Activated CD8-positive, alpha-beta T cell treated with anti-CD3 and anti-CD28 coated beads, Interleukin-2, amount 10 ng/mL, durations not matched to agents 7 days and 5 days (primary cell): Measurements from ENCODE around the gene TMEM181. TPM values are rescaled to one million over a fixed set of nuclear protein-coding genes. Genes with fewer than 3 reads are reported as not detected.

Source experiments
- ATAC-seq: fragments of 150-1000 bp; cut with Tn5 transposase; one replicate; pipeline ENCODE4 v1.10.0; 2021; ENCODE audit warnings: moderate library complexity
- CTCF ChIA-PET: fragments of 350-600 bp; sonication (Branson Sonifier 250); formaldehyde crosslinking; loops from one replicate; lab custom pipeline; 2021; ENCODE audit warnings: antibody characterized with exemption; lab: Charles Lee
- POLR2A ChIA-PET: fragments of 350-600 bp; sonication (Branson Sonifier 250); formaldehyde crosslinking; loops from one replicate; lab custom pipeline; 2021; ENCODE audit warnings: antibody characterized with exemption; lab: Charles Lee
- DNase-seq: peaks from one replicate; pipeline ENCODE4 v3.0.0-alpha.2; 2020
- H3K27ac Mint-ChIP-seq: one replicate; pipeline ENCODE4 v1.8.0; 2021; ENCODE audit warnings: mild to moderate bottlenecking, mixed read lengths
- H3K27me3 Mint-ChIP-seq: one replicate; pipeline ENCODE4 v1.8.0; 2021; ENCODE audit warnings: low read depth, mixed read lengths
- H3K36me3 Mint-ChIP-seq: one replicate; pipeline ENCODE4 v1.8.0; 2021; ENCODE audit warnings: low read depth, mixed read lengths
- H3K4me1 Mint-ChIP-seq: one replicate; pipeline ENCODE4 v1.8.0; 2021; ENCODE audit warnings: low read depth, mixed read lengths
- H3K4me3 Mint-ChIP-seq: one replicate; pipeline ENCODE4 v1.8.0; 2021; ENCODE audit warnings: mild to moderate bottlenecking, mixed read lengths
- H3K9me3 Mint-ChIP-seq: one replicate; pipeline ENCODE4 v1.8.0; 2022; ENCODE audit warnings: mixed read lengths; ENCODE audit not compliant: insufficient read depth
- total RNA-seq, 2 experiments: library from RNA; stranded (reverse); gene quantifications; one replicate each; pipeline ENCODE4 v1.2.3, GENCODE V29; 2021

Gene TMEM181
- total RNA-seq, 2 experiments from 2014 or later: 15.0 to 15.2 TPM

GRCh38 chr6:158565482-158566040, 5.7 kb downstream of the TMEM181 start:
- Mint-ChIP-seq H3K4me3 (no peak overlapping the region), H3K4me1 (peaks cover 81% of the 10 kb centered on the region), H3K9me3 (no peaks in the 10 kb centered on the region), H3K27me3 (no peaks in the 10 kb centered on the region), H3K27ac (peak overlapping the region; percentile 98), H3K36me3 (peaks cover 41% of the 10 kb centered on the region)
- CTCF ChIA-PET: interaction anchor here (1.1 to 1.4 kb wide), 2 partner anchors 96 to 351 kb away, joined by 3 to 4 read pairs; no protein-coding TSS in a partner anchor
- ATAC-seq (no peak), DNase-seq (no peak)
- POLR2A ChIA-PET: no interaction called here

- ChIA-PET CTCF (no interaction called here), POLR2A (interaction anchor here (0.6 kb wide), 1 partner anchor 31 kb away, joined by 3 read pairs; no protein-coding TSS in a partner anchor)
- peaks cover 41% of the 10 kb centered on the region for H3K36me3 Mint-ChIP-seq
- no peak overlapping the region for H3K4me3 Mint-ChIP-seq
- no peaks in the 10 kb centered on the region for H3K9me3 Mint-ChIP-seq
- no peak for ATAC-seq
- no peak for DNase-seq
- H3K27me3 Mint-ChIP-seq: no peaks in the 10 kb centered on the region
- H3K27ac Mint-ChIP-seq: peak overlapping the region; percentile 98
- H3K4me1 Mint-ChIP-seq: peaks cover 76% of the 10 kb centered on the region
These were observed 6.4 kb downstream of the TMEM181 start for GRCh38 chr6:158566207-158566818.

- Mint-ChIP-seq H3K9me3 (no peaks in the 10 kb centered on the region), H3K27me3 (no peaks in the 10 kb centered on the region), H3K4me3 (no peak overlapping the region), H3K27ac (peak overlapping the region; percentile 98), H3K36me3 (peaks cover 42% of the 10 kb centered on the region), H3K4me1 (peaks cover 72% of the 10 kb centered on the region)
- ChIA-PET CTCF (interaction anchor here (1.0 to 1.9 kb wide), 5 partner anchors 14 to 353 kb away, joined by 3 to 5 read pairs (median 4); no protein-coding TSS in a partner anchor), POLR2A (interaction anchor here (1.3 kb wide), 1 partner anchor 8 kb away, joined by 7 read pairs; the partner anchor contains the start of gene TMEM181)
- DNase-seq: no peak
- no peak for ATAC-seq
These were observed 7.3 kb downstream of the TMEM181 start for GRCh38 chr6:158567152-158567551.

GRCh38 chr6:158567871-158568401, 8.0 kb downstream of the TMEM181 start:
- Mint-ChIP-seq H3K27ac (peak overlapping the region; percentile 98), H3K4me3 (peak overlapping the region; percentile 61), H3K36me3 (peaks cover 41% of the 10 kb centered on the region), H3K9me3 (no peaks in the 10 kb centered on the region), H3K27me3 (no peaks in the 10 kb centered on the region), H3K4me1 (peaks cover 72% of the 10 kb centered on the region)
- ChIA-PET CTCF (interaction anchor here (1.0 to 1.9 kb wide), 6 partner anchors 15 to 354 kb away, joined by 3 to 5 read pairs (median 4); no protein-coding TSS in a partner anchor), POLR2A (interaction anchor here (0.7 to 1.3 kb wide), 2 partner anchors 9 to 16 kb away, joined by 3 to 7 read pairs; partner anchors contain the start of gene TMEM181)
- ATAC-seq: peak; percentile 53
- DNase-seq: peak; percentile 44

GRCh38 chr6:158568549-158568948, 8.7 kb downstream of the TMEM181 start:
- ChIA-PET POLR2A (interaction anchor here (0.7 to 1.3 kb wide), 2 partner anchors 9 to 15 kb away, joined by 3 to 7 read pairs; partner anchors contain the start of gene TMEM181), CTCF (interaction anchor here (0.8 to 1.9 kb wide), 5 partner anchors 16 to 355 kb away, joined by 3 to 5 read pairs (median 4); no protein-coding TSS in a partner anchor)
- peaks cover 76% of the 10 kb centered on the region for H3K4me1 Mint-ChIP-seq
- H3K36me3 Mint-ChIP-seq: peaks cover 44% of the 10 kb centered on the region
- no peak for ATAC-seq
- no peak for DNase-seq
- H3K9me3 Mint-ChIP-seq: no peaks in the 10 kb centered on the region
- no peaks in the 10 kb centered on the region for H3K27me3 Mint-ChIP-seq
- H3K27ac Mint-ChIP-seq: peak overlapping the region; percentile 98
- H3K4me3 Mint-ChIP-seq: peak overlapping the region; percentile 61

- H3K27ac Mint-ChIP-seq: peak overlapping the region; percentile 98
- ChIA-PET CTCF (interaction anchor here (0.8 to 1.9 kb wide), 3 partner anchors 16 to 42 kb away, joined by 3 to 4 read pairs (median 4); no protein-coding TSS in a partner anchor), POLR2A (no interaction called here)
- H3K9me3 Mint-ChIP-seq: no peaks in the 10 kb centered on the region
- no peak for DNase-seq
- ATAC-seq: no peak
- H3K36me3 Mint-ChIP-seq: peaks cover 46% of the 10 kb centered on the region
- no peak overlapping the region for H3K4me3 Mint-ChIP-seq
- no peaks in the 10 kb centered on the region for H3K27me3 Mint-ChIP-seq
- peaks cover 72% of the 10 kb centered on the region for H3K4me1 Mint-ChIP-seq
These were observed 9.1 kb downstream of the TMEM181 start for GRCh38 chr6:158569036-158569435.

- peaks cover 57% of the 10 kb centered on the region for H3K4me1 Mint-ChIP-seq
- no peaks in the 10 kb centered on the region for H3K27me3 Mint-ChIP-seq
- no peak overlapping the region for H3K4me3 Mint-ChIP-seq
- ChIA-PET POLR2A (no interaction called here), CTCF (no interaction called here)
- DNase-seq: no peak
- H3K9me3 Mint-ChIP-seq: no peaks in the 10 kb centered on the region
- H3K36me3 Mint-ChIP-seq: peaks cover 46% of the 10 kb centered on the region
- no peak overlapping the region for H3K27ac Mint-ChIP-seq
- no peak for ATAC-seq
These were observed 10.7 kb downstream of the TMEM181 start for GRCh38 chr6:158570681-158570962.

GRCh38 chr6:158571826-158572652, 12.1 kb downstream of the TMEM181 start:
- DNase-seq (no peak), ATAC-seq (no peak)
- Mint-ChIP-seq H3K27ac (peak overlapping the region; percentile 65), H3K36me3 (peaks cover 46% of the 10 kb centered on the region), H3K4me3 (no peak overlapping the region), H3K27me3 (no peaks in the 10 kb centered on the region), H3K4me1 (peaks cover 48% of the 10 kb centered on the region), H3K9me3 (no peaks in the 10 kb centered on the region)
- CTCF ChIA-PET: interaction anchor here (1.6 kb wide), 1 partner anchor 351 kb away, joined by 3 read pairs; no protein-coding TSS in a partner anchor
- POLR2A ChIA-PET: interaction anchor here (0.6 kb wide), 1 partner anchor 13 kb away, joined by 3 read pairs; no protein-coding TSS in a partner anchor

GRCh38 chr6:158572653-158573541, 13.0 kb downstream of the TMEM181 start:
- ChIA-PET CTCF (interaction anchor here (1.6 kb wide), 1 partner anchor 352 kb away, joined by 3 read pairs; no protein-coding TSS in a partner anchor), POLR2A (no interaction called here)
- ATAC-seq (no peak), DNase-seq (no peak)
- Mint-ChIP-seq H3K4me3 (no peak overlapping the region), H3K36me3 (peaks cover 49% of the 10 kb centered on the region), H3K9me3 (no peaks in the 10 kb centered on the region), H3K27ac (peak overlapping the region; percentile 65), H3K27me3 (no peaks in the 10 kb centered on the region), H3K4me1 (peaks cover 44% of the 10 kb centered on the region)

- ChIA-PET CTCF (no interaction called here), POLR2A (no interaction called here)
- no peaks in the 10 kb centered on the region for H3K9me3 Mint-ChIP-seq
- no peak overlapping the region for H3K4me3 Mint-ChIP-seq
- DNase-seq (no peak), ATAC-seq (no peak)
- H3K27me3 Mint-ChIP-seq: no peaks in the 10 kb centered on the region
- H3K4me1 Mint-ChIP-seq: peaks cover 38% of the 10 kb centered on the region
- H3K36me3 Mint-ChIP-seq: peaks cover 54% of the 10 kb centered on the region
- H3K27ac Mint-ChIP-seq: no peak overlapping the region
These were observed 13.6 kb downstream of the TMEM181 start for GRCh38 chr6:158573542-158573931.
